ENCODE results near the gene TSPAN4. TPM values are rescaled to one million over a fixed set of nuclear protein-coding genes. Genes with fewer than 3 reads are reported as not detected.

TSPAN4 gene
- total and polyA plus RNA-seq, 10 of the 15 experiments (the other 5 are each of a cell fraction or from before 2014, with no cell fraction given): 0.37 to 14.0 (median 8.5) TPM; not detected in 1

- Histone ChIP-seq H3K4me3 (no peak overlapping the region), H3K27ac (ENCODE audit: control insufficient read depth, insufficient read depth) (no peak overlapping the region), H3K79me2 (ENCODE audit: control insufficient read depth, insufficient read depth, low read length) (no peaks in the 10 kb centered on the region), H3K4me2 (ENCODE audit: control insufficient read depth, insufficient read depth) (no peak overlapping the region), H3K4me1 (ENCODE audit: control insufficient read depth, insufficient read depth, low read length) (no peaks in the 10 kb centered on the region), H3K27me3 (replicated peaks in 1 of 2; ENCODE audit: control insufficient read depth in 2 of 2, insufficient read depth in 2 of 2, low read length in 1 of 2) (no peaks in the 10 kb centered on the region), H4K20me1 (ENCODE audit: control insufficient read depth, insufficient read depth) (no peaks in the 10 kb centered on the region), H3K9ac (ENCODE audit: control insufficient read depth, insufficient read depth, low read length) (no peak overlapping the region), H3K9me3 (replicated peaks; ENCODE audit: control insufficient read depth, insufficient read depth, low read length) (no peaks in the 10 kb centered on the region), H3K36me3 (ENCODE audit: control insufficient read depth in 2 of 2, insufficient read depth in 2 of 2, low read length in 1 of 2) (no peaks in the 10 kb centered on the region), H2AFZ (ENCODE audit: control insufficient read depth, low read depth, low read length) (no peak overlapping the region)
- 38% methylated on average over 6 of the region's 7 CpGs for WGBS (ENCODE audit: insufficient coverage, insufficient replicate concordance, low lambda C conversion rate, missing lambda C conversion rate)
- DNase-seq (ENCODE audit: low read depth, low spot score) (no peak), FAIRE-seq (no peak), ATAC-seq (no peak)
- SMC1A ChIA-PET (ENCODE audit: uncharacterized antibody, unreplicated experiment): no interaction called here
- no TSS peak for BruUV-seq (replicated peaks)
- RAD21 ChIA-PET (ENCODE audit: unreplicated experiment): no interaction called here
- CTCF ChIA-PET: no interaction called here
- POLR2A ChIA-PET: interaction anchor here (0.6 kb wide), 1 partner anchor 210 kb away, joined by 4 read pairs; no protein-coding TSS in a partner anchor
- in situ Hi-C loops (cut with MboI) (no loop called here), intact Hi-C loops (cut with micrococcal nuclease; ENCODE audit: unreplicated experiment) (no loop called here)
- TF ChIP-seq CHD4 (IDR thresholded peaks at IDR 0.05) (no peak), MYC (IDR thresholded peaks at IDR 0.05; ENCODE audit: insufficient read depth, insufficient read length, insufficient replicate concordance, low read length, severe bottlenecking) (no peak), PKNOX1 (IDR thresholded peaks at IDR 0.05) (no peak), RCOR1 (conservative IDR thresholded peaks at IDR 0.05; ENCODE audit: low read depth, low read length) (no peak), RBBP5 (conservative IDR thresholded peaks at IDR 0.05) (no peak), CBX3 (IDR thresholded peaks at IDR 0.05; ENCODE audit: borderline replicate concordance, low read depth) (no peak), SP1 (IDR thresholded peaks at IDR 0.05; ENCODE audit: low read depth, low read length) (no peak), ZNF24 (IDR thresholded peaks at IDR 0.05) (no peak), CREM (IDR thresholded peaks at IDR 0.05; ENCODE audit: low read depth) (no peak), PAX8 (IDR thresholded peaks at IDR 0.05) (no peak), RUNX3 (IDR thresholded peaks at IDR 0.05; ENCODE audit: low read length) (no peak)
- TF ChIP-seq, protein P1, sequence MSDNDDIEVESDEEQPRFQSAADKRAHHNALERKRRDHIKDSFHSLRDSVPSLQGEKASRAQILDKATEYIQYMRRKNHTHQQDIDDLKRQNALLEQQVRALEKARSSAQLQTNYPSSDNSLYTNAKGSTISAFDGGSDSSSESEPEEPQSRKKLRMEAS (IDR thresholded peaks at IDR 0.05; ENCODE audit: low read depth, low read length): no peak
- TF ChIP-seq, protein P2, sequence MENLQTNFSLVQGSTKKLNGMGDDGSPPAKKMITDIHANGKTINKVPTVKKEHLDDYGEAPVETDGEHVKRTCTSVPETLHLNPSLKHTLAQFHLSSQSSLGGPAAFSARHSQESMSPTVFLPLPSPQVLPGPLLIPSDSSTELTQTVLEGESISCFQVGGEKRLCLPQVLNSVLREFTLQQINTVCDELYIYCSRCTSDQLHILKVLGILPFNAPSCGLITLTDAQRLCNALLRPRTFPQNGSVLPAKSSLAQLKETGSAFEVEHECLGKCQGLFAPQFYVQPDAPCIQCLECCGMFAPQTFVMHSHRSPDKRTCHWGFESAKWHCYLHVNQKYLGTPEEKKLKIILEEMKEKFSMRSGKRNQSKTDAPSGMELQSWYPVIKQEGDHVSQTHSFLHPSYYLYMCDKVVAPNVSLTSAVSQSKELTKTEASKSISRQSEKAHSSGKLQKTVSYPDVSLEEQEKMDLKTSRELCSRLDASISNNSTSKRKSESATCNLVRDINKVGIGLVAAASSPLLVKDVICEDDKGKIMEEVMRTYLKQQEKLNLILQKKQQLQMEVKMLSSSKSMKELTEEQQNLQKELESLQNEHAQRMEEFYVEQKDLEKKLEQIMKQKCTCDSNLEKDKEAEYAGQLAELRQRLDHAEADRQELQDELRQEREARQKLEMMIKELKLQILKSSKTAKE (IDR thresholded peaks at IDR 0.05; ENCODE audit: low read depth, poor library complexity, severe bottlenecking): no peak
These were observed 12.7 kb downstream of the TSPAN4 start for GRCh38 chr11:855330-855674.
